NCI-H2171 (cell line): ENCODE measurements around the gene ETS2.
A peak's percentile ranks its signal among the peaks of the same experiment; 100 is the strongest.

Experiments used
- DNase-seq: peaks from one replicate; lab custom pipeline; 2025; lab: John Stamatoyannopoulos, UW

ETS2 gene

DNA sequence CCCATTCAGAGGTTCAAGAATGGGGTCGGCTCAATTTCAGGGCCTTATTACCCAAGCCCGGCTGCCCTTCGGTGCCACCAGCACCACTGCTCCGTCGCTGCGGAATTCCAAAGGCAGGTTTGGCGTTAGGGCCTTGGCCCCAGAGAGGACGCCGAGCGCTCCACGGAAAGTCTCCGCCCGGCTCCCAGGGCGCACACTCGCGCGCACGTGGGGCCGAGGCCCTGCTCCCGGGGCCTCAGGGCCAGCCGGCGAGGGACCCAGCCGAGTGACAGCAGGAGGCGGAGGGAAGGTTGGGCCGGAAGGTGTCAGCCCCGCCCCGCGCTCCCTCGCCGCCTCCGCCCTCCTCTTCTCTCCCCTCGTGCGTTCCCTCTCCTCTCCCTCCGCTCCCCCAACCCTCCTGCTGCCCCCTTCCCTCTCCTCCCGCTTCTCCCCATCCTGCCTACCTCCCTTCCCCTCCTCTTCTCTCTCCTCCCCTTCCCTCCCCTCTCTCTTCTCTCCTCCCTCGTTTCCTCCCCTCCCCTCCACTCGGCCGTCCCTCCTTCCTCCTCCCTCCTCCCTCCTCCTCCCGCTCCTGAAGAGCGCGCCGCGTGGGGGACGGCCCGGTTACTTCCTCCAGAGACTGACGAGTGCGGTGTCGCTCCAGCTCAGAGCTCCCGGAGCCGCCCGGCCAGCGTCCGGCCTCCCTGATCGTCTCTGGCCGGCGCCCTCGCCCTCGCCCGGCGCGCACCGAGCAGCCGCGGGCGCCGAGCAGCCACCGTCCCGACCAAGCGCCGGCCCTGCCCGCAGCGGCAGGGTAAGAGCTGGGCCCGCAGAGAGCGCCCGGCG lies at the start of gene ETS2:
Gene ETS2, plus strand, starts transcription at position 602 of the 825 bp plus-strand sequence. CDS start 4,106 bp downstream, outside the sequence.
- peak; percentile 89 for DNase-seq

DNA sequence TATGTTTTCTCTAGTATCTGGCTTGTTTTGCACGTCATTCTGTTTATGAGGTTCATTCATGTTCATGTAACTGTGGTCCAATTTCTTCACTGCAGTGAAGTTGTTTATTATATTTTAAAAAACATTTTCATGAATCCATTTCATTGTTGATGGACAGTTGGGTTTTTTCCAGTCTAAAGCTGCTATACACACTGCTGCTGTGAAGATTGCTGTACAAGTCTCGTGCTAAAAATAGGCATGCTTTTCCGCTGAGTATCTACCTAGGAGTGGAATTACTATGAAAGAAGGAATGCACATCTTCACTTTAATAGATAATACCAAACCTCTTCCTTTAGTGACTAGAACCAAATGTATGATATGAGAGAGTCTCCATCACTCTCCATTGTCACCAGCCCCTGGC lies 49.0 kb upstream of the ETS2 start:
- DNase-seq: no peak

DNA sequence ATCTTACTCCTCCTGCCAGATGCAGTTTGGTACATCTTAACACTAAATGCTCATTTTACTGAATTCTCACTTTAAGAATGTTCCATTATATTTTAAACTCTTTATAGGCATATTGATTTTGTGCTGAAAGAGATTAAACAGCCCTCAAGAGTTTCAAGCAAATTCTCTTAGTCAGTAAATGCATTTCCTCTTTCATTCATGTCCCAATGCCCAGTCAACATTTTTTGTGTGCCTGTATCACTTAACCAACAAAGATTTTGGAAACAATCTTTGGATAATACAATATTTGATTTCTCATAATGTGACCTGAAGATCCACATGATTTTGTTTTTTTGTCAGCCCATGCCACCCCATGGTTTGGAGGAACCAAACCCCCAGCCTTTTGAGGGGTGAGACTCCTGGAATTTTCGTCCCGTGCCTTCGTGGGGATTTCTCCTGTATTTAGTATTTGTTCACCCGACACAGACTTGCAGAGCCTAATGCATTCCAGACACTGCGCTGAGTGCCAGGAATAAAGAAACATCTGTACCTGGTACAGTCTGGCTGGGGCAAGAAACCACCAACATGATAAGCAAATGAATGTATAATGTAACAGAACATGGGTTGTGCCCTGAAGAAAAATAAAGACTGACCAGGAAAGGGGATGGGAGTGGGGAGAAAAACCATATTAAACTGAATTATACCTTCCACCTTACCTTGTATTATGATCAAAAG lies 47.1 kb upstream of the ETS2 start:
- no peak for DNase-seq

DNA sequence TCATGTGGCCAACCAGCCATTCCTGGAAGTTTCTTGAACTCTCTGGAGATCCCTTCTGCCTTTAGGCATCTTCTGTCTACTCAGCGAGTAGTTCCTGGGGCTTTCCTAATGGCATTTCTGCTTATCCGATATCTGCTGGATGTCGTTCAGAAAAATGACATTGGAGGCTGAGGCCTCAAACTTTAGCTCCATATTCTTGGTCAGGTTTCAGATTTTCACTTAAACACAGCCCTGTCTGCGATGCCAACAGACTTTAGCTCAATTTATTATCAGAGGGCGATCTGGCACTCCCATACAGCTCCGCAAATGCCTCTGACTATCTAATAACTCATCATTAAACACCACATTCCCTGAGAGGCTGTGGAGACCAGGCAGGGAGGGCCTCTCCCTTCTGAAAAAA lies 46.3 kb upstream of the ETS2 start:
- no peak for DNase-seq

DNA sequence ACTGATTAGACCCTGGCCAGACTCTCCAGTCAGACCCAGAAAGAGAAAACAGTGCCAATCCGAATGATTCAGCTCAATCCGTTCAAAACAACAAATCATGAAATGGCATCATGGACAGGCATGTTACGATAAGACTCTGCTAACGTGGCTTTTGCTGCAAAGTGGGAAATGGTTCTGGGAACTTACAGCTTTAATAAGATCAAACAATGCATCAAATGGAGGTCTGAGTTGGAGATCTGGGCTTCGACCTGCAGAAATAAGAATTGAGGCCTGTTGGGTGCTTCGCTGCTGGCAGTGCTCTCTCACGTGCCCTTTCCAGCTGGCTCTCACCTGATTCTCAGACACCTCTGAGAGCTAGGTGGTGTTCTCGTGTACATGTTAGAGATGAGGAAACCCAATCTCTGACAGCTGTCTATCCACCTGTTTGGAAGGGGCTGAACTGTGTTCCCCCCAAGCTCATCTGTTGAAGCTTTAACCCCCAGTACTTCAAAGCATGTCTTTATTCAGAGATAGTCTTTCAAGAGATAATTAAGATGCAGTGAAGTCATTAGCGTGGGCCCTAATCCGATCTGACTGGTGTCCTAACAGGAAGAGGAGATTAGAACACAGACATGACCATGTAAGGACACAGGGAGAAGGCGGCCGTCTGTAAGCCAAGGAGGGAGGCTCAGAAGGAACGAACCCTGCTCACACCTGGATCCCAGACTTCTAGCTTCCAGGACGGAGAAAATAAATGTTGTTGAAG lies 45.5 kb upstream of the ETS2 start:
- DNase-seq: no peak

DNA sequence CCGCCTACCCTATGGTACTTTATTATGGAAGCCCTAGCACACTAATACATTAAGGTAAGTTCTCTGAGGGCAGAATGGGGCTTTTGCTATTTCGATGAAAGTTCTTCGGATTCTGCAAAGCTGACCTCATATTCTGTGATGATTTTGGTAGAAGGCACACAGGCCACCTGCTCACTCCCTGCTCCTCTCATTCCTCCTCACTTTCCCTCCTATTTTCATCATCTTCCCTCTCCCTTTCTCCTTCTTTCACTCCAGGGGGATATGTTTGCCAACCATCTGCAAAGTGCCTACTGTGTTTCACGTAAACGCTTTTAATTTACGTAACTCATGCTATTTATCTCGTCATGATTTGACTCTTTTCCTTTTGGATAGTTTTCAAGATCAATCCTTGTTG lies 45.0 kb upstream of the ETS2 start:
- no peak for DNase-seq

DNA sequence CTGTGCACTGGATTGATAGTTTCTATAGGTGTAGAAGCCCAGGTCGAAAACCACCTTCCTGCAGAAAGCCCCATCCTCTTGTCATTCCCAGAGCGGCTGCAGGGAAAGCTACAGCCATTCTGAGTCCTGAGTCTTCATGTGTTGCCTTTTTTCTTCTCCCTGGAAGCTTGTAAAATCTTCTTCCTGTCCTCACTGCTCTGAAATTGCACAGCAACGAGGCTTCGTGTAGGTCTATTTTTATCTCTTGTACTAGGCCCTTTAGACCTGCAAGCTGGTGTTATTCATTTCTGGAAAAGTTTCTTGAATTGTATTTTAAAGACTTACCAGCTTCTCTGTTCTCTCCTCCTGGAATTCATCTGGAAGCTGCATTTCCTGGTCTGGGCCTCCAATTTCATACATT lies 44.2 kb upstream of the ETS2 start:
- DNase-seq: no peak

GRCh38 chr21:38765056-38765455 lies 40.7 kb upstream of the ETS2 start:
- no peak for DNase-seq

DNA sequence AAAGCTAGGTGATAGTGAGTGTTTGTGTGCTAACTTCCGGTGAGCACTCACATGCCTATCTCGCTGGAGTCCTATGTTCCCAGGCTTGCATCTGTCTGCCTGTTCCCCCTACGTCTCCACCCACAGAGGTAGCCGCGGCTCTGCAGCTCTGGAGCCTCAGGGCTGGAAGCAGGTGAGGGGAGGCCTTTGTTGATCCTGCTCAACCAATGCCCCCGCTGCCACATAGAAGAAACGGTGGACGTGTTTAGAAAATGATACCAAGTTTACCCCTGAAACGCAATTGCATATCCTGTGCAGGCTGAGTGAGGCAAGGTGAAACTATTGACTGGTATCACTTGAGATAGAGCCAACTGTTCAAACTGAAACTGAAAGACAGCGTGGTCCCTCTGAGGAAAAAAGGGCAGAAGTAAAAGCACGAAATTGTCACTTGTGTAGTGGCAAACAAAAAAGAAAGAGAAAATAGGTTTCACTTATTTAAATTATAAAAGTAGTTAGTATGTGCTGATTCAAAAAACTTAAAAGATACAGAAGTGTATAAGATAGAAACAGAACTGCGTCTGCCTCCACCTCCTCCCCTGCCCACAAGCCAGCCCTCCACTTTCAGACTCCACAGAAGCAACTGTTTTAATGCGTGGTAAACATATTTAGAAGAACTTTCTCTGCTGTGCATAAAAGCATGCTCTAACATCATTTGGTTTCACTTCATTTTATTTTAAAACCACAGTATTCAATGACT lies 38.6 kb upstream of the ETS2 start:
- DNase-seq: no peak

DNA sequence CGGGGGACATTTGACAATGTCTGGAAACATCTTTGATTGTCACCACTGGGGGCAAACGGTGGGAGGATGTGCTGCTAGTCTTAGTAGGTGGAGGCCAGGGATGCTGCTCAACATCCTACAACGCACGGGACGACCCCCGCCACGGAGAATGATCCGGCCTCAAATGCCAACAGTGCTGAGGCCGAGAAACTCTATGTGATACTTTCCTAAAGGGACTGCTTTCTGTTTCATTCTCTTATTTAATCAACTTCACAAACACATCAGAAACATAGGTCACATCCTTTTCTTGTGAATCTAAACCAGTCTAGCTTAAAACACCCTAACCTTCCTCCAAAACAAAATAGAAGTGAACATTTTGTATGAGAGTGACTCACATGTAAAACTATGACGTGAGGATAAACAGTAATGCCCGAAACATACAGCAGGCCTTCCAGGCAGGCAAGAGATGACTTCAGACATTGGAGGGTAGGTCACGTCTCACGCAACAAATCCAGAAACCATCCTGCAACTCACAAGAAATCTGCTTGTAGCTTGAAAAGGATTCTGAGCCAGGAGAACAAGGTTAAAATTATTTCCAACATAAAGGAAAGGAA lies 37.2 kb upstream of the ETS2 start:
- no peak for DNase-seq

GRCh38 chr21:38769191-38769780 lies 36.4 kb upstream of the ETS2 start:
- no peak for DNase-seq

DNA sequence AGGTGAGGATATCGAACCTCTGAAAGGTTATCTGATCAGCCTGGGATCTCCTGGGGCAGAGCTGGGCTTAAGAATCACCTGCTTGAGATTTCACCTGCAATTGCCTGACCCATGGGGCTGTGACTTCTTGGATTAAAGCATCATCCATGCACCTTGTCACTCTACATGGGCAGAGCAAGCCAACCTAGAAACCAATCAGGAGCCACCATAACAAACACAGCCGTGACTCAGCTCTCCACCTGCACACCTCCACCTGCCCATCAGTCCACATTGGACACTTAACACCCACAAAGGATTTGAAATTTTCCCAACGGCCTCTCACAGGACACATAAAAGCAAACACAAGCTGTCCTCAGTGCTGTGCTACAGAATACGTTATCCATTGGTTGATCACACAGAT lies 35.1 kb upstream of the ETS2 start:
- no peak for DNase-seq

DNA sequence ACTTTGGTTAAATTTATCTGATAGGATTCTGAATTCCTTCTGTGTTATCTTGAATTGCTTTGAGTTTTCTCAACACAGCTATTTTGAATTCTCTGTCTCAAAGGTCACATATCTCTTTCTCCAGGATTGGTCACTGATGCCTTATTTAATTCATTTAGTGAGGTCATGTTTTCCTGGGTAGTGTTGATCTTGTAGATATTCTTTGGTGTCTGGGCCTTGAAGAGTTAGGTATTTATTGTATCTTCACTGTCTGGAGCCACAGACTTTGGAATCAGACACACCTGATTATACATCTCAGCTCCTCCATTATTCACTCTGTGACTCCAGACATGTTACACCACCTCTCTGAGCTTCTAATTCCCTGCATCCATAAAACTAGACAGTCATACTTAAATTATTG lies 34.2 kb upstream of the ETS2 start:
- DNase-seq: no peak

- DNase-seq: no peak
Measured at GRCh38 chr21:38772646-38773045, 33.1 kb upstream of the ETS2 start.

GRCh38 chr21:38773099-38774061 lies 32.3 kb upstream of the ETS2 start:
- no peak for DNase-seq

DNA sequence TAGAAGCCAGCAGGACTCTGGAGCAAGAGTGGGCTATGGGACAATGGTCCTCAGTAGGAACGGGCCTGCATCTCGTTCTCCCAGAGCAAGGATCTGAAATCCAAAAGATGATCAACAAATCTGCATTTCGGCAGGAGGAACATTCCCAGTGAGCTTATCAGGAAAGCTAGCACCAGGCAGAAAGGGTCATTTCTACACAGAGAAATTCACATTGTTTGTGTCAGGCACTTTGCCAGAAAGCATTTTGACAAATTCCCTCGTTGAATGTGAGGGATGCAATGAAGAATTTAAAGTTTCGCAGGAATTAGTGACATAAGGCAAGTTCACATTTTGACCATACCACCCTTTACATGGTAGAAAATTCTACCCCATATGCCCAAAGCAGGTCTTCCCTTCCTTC lies 31.6 kb upstream of the ETS2 start:
- DNase-seq: no peak

GRCh38 chr21:38774586-38775285 lies 31.0 kb upstream of the ETS2 start:
- no peak for DNase-seq

- DNase-seq: no peak
Measured at GRCh38 chr21:38775733-38776132, 30.0 kb upstream of the ETS2 start.

GRCh38 chr21:38777015-38777414 lies 28.7 kb upstream of the ETS2 start:
- DNase-seq: no peak

DNA sequence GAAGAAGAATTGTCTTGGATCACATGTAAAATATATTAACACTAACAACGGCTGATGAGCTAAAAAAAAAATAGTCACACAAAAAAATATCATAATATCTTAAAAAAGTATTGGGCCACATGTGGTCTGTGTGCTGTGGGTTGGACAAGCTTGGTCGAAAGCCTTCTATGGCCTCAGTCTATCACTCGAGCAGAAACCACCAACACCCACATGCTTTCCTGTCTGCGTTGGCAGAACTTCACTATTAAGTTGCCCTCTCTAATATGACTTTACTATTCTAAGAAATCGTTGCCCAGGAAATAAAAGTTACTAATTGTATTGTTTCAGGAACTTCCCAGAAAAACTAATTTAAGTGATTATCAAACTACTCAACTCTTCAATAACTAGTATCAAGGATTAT lies 28.2 kb upstream of the ETS2 start:
- no peak for DNase-seq
